ENCODE data around the gene NME3. TPM values are rescaled to one million over a fixed set of nuclear protein-coding genes. Genes with fewer than 3 reads are reported as not detected.

The NME3 gene
- total RNA-seq (2022; extraction: Qiagen RNA extraction; ENCODE audit: low read depth): 25.3 to 62.4 TPM (median 54.1 TPM) in 5 replicates

DNA sequence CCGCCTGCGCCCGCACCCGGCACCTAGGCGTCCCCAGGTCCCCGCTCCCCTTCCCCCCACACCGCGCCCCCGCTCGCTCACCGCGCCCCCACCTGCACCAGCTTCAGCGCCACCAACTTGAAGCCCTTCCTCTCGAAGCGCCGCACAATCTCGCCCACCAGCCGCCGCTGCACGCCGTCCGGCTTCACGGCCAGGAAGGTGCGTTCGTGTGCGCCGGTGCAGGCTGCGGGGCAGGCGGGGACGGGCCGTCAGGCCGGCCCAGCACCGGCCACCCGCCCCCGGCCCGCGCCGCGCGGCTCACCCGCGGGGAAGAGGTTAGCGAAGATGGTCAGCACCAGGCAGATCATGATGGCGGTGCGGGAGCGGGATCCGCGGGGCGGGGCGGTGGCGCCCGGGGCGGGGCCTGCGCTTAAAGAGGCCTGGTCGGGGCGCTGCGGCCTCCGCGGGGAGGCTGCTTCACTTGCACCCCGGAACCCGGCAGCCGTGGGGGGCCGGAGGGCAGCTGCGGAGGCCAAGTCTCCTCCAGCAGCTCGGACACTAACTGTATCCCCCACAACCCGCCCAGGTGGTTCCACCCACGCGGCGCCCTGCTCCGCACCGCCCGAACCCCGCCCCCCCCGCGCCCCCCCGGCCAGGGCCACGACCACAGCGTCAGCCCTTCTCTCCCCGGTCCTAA, at the start of gene NME3:
NME3 (minus strand) TSS at position 356 of the 676 bp plus-strand sequence; CDS start at position 347, 9 bp downstream.

DNA sequence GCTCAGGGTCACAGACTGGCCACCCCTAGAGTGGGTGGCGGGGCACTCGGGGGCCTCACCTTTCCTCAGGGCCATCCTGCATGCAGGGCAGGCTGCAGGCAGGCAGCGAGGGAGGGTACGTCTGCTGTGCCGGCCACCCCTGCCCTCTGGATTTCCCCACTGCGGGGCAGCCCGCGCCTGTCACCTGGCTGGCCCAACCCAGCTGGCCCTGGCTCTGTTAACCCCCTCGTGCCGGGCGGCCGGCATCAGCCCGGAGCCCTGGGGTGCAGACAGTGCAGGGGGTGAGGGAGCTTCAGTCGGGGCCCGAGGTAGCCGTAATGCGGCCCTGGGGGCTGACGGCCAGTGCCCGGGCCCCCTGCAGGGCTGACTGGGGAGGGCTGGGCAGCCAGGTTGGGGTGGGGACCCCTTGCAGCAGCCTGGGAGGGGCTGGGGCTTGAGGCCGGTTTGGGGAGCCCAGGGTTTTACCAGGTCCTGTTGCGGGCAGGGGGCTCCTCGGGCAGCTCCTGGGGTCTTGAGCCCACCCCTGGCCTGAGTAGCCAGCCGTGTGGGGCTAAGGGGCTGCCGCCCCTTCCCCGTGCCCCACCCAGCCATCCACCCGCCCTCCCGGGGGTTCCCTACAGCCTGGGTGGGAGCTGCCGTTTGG, 22.4 kb upstream of the NME3 start, which contains the start of gene IGFALS:
IGFALS (minus strand) TSS at position 128 of the 643 bp plus-strand sequence; CDS start at position 75, 53 bp downstream.

DNA sequence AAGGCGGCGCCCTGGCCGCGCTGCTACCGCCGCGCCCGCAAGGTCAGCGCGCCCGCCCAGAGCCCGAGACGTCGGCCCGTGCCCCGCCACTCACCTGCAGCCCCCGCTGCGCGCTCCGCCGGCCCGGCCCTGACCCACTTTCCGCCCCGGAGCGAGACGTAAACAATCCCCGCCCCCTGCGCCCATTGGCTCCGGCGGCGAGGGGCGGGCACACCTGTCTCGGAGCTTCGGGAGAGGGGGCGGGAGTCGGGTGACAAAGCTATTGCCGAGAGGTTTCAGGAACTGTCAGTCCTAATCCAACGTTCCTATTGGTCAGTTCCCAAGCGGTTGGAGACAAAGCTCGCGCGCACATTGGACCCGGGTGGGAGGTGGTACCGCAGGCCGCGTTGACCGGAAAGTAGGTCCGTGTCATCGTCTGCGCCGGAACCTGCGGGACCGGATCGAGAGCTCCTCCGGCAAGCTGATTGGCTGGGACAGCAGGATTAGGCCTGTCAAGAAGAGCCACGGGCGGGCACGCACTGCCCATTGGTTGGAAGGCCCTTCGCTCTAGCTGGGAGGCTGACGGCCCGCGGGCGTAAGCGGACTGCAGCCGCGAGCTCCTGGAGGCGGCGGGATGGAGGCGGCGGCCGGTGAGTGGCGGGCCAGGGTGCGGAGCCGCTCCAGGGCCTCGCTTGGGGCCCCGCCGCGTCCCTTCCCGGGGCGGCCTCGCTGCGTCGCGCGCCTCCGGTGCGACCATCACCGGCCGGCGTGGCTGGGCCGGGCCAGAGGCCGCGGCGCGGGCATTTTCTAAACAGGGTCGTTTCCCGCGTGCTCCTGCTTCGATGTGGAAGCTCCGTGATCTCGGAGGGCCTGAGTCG, 11.3 kb upstream of the NME3 start, which contains the start of the genes NUBP2 and SPSB3:
NUBP2 (plus strand) TSS at position 553 of the 857 bp plus-strand sequence; CDS start at position 614, 61 bp downstream.
SPSB3 (minus strand) TSS at position 164 of the 857 bp plus-strand sequence. CDS start 1,088 bp downstream, outside the sequence.

DNA sequence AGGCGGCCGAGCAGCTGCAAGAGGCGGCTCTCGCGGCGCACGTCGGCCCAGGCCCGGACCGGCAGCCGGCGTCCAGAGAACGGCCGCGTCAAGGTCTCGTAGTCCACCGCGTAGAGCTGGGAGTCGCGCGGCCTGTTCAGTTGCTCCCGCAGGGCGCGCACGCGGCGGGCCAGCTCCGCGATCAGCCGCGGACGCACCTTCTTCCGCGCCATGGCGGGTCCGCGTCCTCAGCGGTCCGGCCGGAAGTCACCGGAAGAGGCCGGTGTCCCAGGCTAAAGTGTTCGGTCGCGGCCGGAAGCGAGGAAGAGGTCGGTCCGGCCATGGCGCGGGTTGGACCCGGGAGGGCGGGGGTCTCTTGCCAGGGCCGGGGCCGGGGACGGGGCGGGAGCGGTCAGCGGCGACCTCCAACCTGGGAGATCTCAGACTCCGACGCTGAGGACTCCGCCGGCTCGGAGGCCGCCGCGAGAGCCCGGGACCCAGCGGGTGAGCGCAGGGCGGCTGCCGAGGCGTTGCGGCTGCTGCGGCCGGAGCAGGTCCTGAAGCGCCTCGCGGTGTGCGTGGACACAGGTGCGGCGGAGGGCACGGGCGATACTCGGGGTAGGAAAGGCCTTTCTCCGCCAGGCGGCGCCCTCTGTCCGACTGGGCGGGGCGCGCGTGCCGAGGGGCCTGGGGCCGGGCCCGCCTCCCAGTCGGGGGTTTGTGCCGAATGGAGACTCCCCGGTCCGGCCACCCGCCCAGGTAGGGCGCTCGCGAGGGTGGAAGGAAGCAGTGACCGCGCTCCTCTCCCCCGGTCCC, 1.8 kb upstream of the NME3 start, which contains the start of gene MRPS34:
MRPS34 (minus strand) TSS at position 227 of the 795 bp plus-strand sequence; CDS start at position 212, 15 bp downstream.

DNA sequence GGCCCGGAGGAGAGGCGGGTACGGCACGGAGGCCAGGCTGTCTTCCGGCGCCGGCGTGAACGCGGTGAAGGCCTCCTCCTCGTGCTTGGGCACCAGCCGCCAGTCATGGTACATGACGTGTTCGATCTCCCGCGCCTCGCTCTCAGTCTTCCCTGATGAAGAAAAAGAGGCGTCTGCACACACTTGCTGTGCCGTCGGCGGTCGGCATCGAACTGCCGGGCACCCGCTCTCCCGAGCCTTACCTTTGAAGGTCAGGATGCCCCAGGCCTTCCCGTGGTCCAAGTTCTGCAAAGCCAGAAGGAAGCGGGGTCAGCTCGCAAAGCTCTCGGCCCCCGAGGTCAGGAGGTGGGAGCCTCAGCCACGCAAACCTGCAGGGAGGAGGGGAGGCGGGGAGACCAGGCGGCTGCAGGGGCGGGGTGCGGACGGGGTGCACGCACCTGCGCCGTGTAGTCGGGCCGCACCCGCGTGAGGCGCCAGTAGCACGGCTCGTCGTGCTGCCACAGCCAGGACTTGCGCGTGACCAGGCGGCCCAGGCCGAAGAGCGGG, 1.1 kb upstream of the NME3 start, which contains the start of gene EME2:
EME2 (plus strand) TSS at position 449 of the 546 bp plus-strand sequence. CDS start 418 bp downstream, outside the sequence.

Other genes with a start within 250 kb of the NME3 start
- gene TMEM204, start 237.9 kb downstream of the NME3 start, total RNA-seq (2022; extraction: Qiagen RNA extraction; ENCODE audit: low read depth): not detected in 5 replicates
- gene IFT140, start 159.5 kb downstream of the NME3 start, total RNA-seq (2022; extraction: Qiagen RNA extraction; ENCODE audit: low read depth): 8.1 to 11.0 TPM (median 8.7 TPM) in 5 replicates
- gene CRAMP1, start 159.2 kb downstream of the NME3 start, total RNA-seq (2022; extraction: Qiagen RNA extraction; ENCODE audit: low read depth): 13.9 to 17.3 TPM (median 16.1 TPM) in 5 replicates
- 168 to 223 TPM (median 172 TPM) in 5 replicates for gene JPT2, start 93.3 kb downstream of the NME3 start, total RNA-seq (2022; extraction: Qiagen RNA extraction; ENCODE audit: low read depth)
- gene MAPK8IP3, start 65.3 kb downstream of the NME3 start, total RNA-seq (2022; extraction: Qiagen RNA extraction; ENCODE audit: low read depth): 44.6 to 62.9 TPM (median 50.1 TPM) in 5 replicates
- gene EME2, start 1.3 kb upstream of the NME3 start, total RNA-seq (2022; extraction: Qiagen RNA extraction; ENCODE audit: low read depth): 7.4 to 11.9 TPM (median 9.4 TPM) in 5 replicates
- gene MRPS34, start 1.6 kb upstream of the NME3 start, total RNA-seq (2022; extraction: Qiagen RNA extraction; ENCODE audit: low read depth): 159 to 264 TPM (median 239 TPM) in 5 replicates
- gene SPSB3, start 11.0 kb upstream of the NME3 start, total RNA-seq (2022; extraction: Qiagen RNA extraction; ENCODE audit: low read depth): 15.8 to 27.6 TPM (median 22.9 TPM) in 5 replicates
- gene NUBP2, start 11.4 kb upstream of the NME3 start, total RNA-seq (2022; extraction: Qiagen RNA extraction; ENCODE audit: low read depth): 54.3 to 94.0 TPM (median 82.4 TPM) in 5 replicates
- gene IGFALS, start 22.2 kb upstream of the NME3 start, total RNA-seq (2022; extraction: Qiagen RNA extraction; ENCODE audit: low read depth): 0.08 to 0.09 TPM in 2 of 5 replicates, not detected in the others
- 57.1 to 73.9 TPM (median 66.5 TPM) in 5 replicates for gene HAGH, start 55.3 kb upstream of the NME3 start, total RNA-seq (2022; extraction: Qiagen RNA extraction; ENCODE audit: low read depth)
- 41.5 to 50.7 TPM (median 48.3 TPM) in 5 replicates for gene FAHD1, start 55.7 kb upstream of the NME3 start, total RNA-seq (2022; extraction: Qiagen RNA extraction; ENCODE audit: low read depth)
- gene MEIOB, start 100.6 kb upstream of the NME3 start, total RNA-seq (2022; extraction: Qiagen RNA extraction; ENCODE audit: low read depth): 1.5 to 3.1 TPM (median 1.7 TPM) in 5 replicates
- gene HS3ST6, start 146.9 kb upstream of the NME3 start, total RNA-seq (2022; extraction: Qiagen RNA extraction; ENCODE audit: low read depth): 1.9 to 3.7 TPM (median 3.2 TPM) in 5 replicates
- gene MSRB1, start 171.7 kb upstream of the NME3 start, total RNA-seq (2022; extraction: Qiagen RNA extraction; ENCODE audit: low read depth): 24.4 to 35.7 TPM (median 31.6 TPM) in 5 replicates
- 0.05 TPM in 1 of 5 replicates, not detected in the others for gene RPL3L, start 183.1 kb upstream of the NME3 start, total RNA-seq (2022; extraction: Qiagen RNA extraction; ENCODE audit: low read depth)
- gene NDUFB10, start 188.0 kb upstream of the NME3 start, total RNA-seq (2022; extraction: Qiagen RNA extraction; ENCODE audit: low read depth): 247 to 298 TPM (median 257 TPM) in 5 replicates
- 3,412 to 5,470 TPM (median 5,215 TPM) in 5 replicates for gene RPS2, start 193.3 kb upstream of the NME3 start, total RNA-seq (2022; extraction: Qiagen RNA extraction; ENCODE audit: low read depth)
- gene RNF151, start 195.3 kb upstream of the NME3 start, total RNA-seq (2022; extraction: Qiagen RNA extraction; ENCODE audit: low read depth): not detected in 5 replicates
- 27.7 to 41.2 TPM (median 34.8 TPM) in 5 replicates for gene TBL3, start 200.5 kb upstream of the NME3 start, total RNA-seq (2022; extraction: Qiagen RNA extraction; ENCODE audit: low read depth)
- 0.12 to 0.33 TPM (median 0.25 TPM) in 4 of 5 replicates, not detected in the other for gene NOXO1, start 209.9 kb upstream of the NME3 start, total RNA-seq (2022; extraction: Qiagen RNA extraction; ENCODE audit: low read depth)
- gene GFER, start 212.7 kb upstream of the NME3 start, total RNA-seq (2022; extraction: Qiagen RNA extraction; ENCODE audit: low read depth): 22.5 to 42.5 TPM (median 40.1 TPM) in 5 replicates
- 6.3 to 8.3 TPM (median 6.5 TPM) in 5 replicates for gene SYNGR3, start 218.4 kb upstream of the NME3 start, total RNA-seq (2022; extraction: Qiagen RNA extraction; ENCODE audit: low read depth)
- gene ZNF598, start 238.3 kb upstream of the NME3 start, total RNA-seq (2022; extraction: Qiagen RNA extraction; ENCODE audit: low read depth): 45.0 to 61.1 TPM (median 54.0 TPM) in 5 replicates
- 0.79 to 1.5 TPM (median 1.2 TPM) in 4 of 5 replicates, not detected in the other for gene NPW, start 248.2 kb upstream of the NME3 start, total RNA-seq (2022; extraction: Qiagen RNA extraction; ENCODE audit: low read depth)